ENCODE measurements around the gene PXDC1. TPM values are rescaled to one million over a fixed set of nuclear protein-coding genes. Genes with fewer than 3 reads are reported as not detected.

The PXDC1 gene
- total RNA-seq, 4 donors from 2014 or later, result 8.8 to 47.1 (median 19.6) TPM

GRCh38 chr6:3778701-3779573 lies 27.4 kb upstream of the PXDC1 start:
- no peak for ATAC-seq
- TF ChIP-seq, protein P1, sequence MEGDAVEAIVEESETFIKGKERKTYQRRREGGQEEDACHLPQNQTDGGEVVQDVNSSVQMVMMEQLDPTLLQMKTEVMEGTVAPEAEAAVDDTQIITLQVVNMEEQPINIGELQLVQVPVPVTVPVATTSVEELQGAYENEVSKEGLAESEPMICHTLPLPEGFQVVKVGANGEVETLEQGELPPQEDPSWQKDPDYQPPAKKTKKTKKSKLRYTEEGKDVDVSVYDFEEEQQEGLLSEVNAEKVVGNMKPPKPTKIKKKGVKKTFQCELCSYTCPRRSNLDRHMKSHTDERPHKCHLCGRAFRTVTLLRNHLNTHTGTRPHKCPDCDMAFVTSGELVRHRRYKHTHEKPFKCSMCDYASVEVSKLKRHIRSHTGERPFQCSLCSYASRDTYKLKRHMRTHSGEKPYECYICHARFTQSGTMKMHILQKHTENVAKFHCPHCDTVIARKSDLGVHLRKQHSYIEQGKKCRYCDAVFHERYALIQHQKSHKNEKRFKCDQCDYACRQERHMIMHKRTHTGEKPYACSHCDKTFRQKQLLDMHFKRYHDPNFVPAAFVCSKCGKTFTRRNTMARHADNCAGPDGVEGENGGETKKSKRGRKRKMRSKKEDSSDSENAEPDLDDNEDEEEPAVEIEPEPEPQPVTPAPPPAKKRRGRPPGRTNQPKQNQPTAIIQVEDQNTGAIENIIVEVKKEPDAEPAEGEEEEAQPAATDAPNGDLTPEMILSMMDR (IDR thresholded peaks at IDR 0.05 in 4 of 5, conservative IDR thresholded peaks at IDR 0.05 in 1 of 5), result no peak
- TF ChIP-seq POLR2A (IDR thresholded peaks at IDR 0.05), result no peak
- in situ Hi-C loops (cut with MboI; ENCODE audit: low sequenced_read_pairs in 4 of 4), result no loop called here

DNA sequence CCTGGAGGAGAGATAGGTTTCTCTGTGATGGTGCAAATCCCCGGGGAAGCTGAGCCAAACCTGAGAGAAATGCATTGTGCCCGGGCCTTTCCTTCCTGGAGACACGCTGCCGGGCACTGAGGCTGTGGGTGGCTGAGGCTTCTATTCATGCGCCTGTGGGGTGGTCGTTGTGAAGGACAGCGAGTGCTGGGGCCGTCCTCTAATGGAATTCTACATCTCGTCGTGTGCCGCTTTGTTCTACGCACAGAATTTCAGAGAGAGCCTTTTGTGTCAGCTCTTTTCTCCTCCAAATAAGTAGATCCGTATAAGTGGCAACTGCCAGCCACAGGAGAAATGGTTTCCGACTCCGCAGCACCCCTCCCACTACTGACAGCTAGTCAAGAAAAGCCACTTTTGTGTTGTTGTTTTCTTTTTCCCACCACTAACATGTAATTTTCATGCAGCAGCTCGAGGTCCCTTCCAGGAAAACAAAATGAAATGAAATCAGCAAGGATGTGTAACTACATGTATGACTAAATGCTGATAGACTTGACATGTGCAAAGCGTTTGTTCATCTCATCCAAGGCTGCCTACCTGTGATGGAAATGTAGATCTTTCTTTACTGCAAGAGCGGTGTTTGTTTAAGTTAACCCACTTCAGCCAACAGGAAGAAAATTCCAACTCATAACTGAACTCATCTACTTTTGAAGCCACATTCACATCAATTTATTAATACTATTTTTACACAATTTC lies 26.4 kb upstream of the PXDC1 start:
- intact Hi-C loops (cut with DNase I; ENCODE audit: low total_unique reads) (no loop called here), in situ Hi-C loops (cut with MboI; ENCODE audit: low sequenced_read_pairs in 4 of 4) (no loop called here)
- H3K4me1 ChIP-seq, result no peaks in the 10 kb centered on the region
- DNase-seq (no peak), ATAC-seq (no peak)
- TF ChIP-seq, protein P1 (IDR thresholded peaks at IDR 0.05 in 4 of 5, conservative IDR thresholded peaks at IDR 0.05 in 1 of 5), result no peak
- TF ChIP-seq POLR2A (IDR thresholded peaks at IDR 0.05), result no peak
- no peaks in the 10 kb centered on the region for H3K27me3 ChIP-seq
- no peaks in the 10 kb centered on the region for H3K9me3 ChIP-seq
- no peaks in the 10 kb centered on the region for H3K36me3 ChIP-seq
- H3K27ac ChIP-seq, result no peak overlapping the region
- no peak overlapping the region for H3K4me3 ChIP-seq

More at GRCh38 chr6:3778701-3779573, 27.4 kb upstream of the PXDC1 start:
- Histone ChIP-seq H3K36me3 (no peaks in the 10 kb centered on the region), H3K9me3 (no peaks in the 10 kb centered on the region), H3K27me3 (no peaks in the 10 kb centered on the region), H3K4me3 (no peak overlapping the region), H3K4me1 (no peaks in the 10 kb centered on the region), H3K27ac (no peak overlapping the region)
- intact Hi-C loops (cut with DNase I; ENCODE audit: low total_unique reads), result no loop called here
- no peak for DNase-seq

- H3K27ac ChIP-seq, result no peak overlapping the region
- H3K4me3 ChIP-seq, result no peak overlapping the region
- in situ Hi-C loops (cut with MboI; ENCODE audit: low sequenced_read_pairs in 4 of 4), result no loop called here
Measured at GRCh38 chr6:3776881-3777507, 25.5 kb upstream of the PXDC1 start.

DNA sequence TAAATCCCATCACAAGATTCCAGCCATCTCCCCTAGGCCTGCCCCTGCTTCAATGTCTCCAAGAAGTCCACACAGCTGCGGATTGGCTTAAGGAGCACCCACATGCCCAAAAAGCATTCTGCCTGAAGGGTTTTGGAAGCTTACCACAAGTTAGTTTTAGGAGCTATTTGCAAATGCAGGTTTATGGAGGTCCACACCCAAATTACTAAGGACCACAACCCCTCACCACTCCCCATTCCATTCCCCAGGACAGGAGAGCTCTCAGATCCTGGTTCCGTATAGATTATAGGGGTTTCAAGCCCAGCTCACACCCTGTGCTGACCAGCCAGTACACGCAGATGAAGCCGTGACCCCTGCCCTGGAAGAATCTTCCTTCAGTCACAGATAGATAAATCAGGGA lies 24.3 kb upstream of the PXDC1 start:
- Histone ChIP-seq H3K4me1 (no peaks in the 10 kb centered on the region), H3K27me3 (no peaks in the 10 kb centered on the region), H3K27ac (no peak overlapping the region), H3K36me3 (no peaks in the 10 kb centered on the region), H3K4me3 (no peak overlapping the region), H3K9me3 (no peaks in the 10 kb centered on the region)
- ATAC-seq, result no peak
- intact Hi-C loops (cut with DNase I; ENCODE audit: low total_unique reads) (no loop called here), in situ Hi-C loops (cut with MboI; ENCODE audit: low sequenced_read_pairs in 4 of 4) (no loop called here)
- no peak for DNase-seq
- TF ChIP-seq, protein P1 (IDR thresholded peaks at IDR 0.05 in 4 of 5, conservative IDR thresholded peaks at IDR 0.05 in 1 of 5), result no peak
- TF ChIP-seq POLR2A (IDR thresholded peaks at IDR 0.05), result no peak

More at GRCh38 chr6:3776881-3777507, 25.5 kb upstream of the PXDC1 start:
- H3K4me1 ChIP-seq, result no peaks in the 10 kb centered on the region
- no peak for TF ChIP-seq POLR2A (IDR thresholded peaks at IDR 0.05)
- TF ChIP-seq, protein P1 (IDR thresholded peaks at IDR 0.05 in 4 of 5, conservative IDR thresholded peaks at IDR 0.05 in 1 of 5), result peak in 1 of 5 experiments; percentile 10
- ATAC-seq, result no peak
- no peaks in the 10 kb centered on the region for H3K27me3 ChIP-seq
- no peak for DNase-seq
- no peaks in the 10 kb centered on the region for H3K9me3 ChIP-seq
- H3K36me3 ChIP-seq, result no peaks in the 10 kb centered on the region
- intact Hi-C loops (cut with DNase I; ENCODE audit: low total_unique reads), result no loop called here

Measured in gastrocnemius medialis (tissue), 4 donors.